Ascending aorta (tissue), 2 donors: ENCODE data around the gene ARID1B. TPM values are rescaled to one million over a fixed set of nuclear protein-coding genes. Genes with fewer than 3 reads are reported as not detected.

Experiments
- DNase-seq, 2 donors: peaks; one replicate each; pipeline ENCODE4 v3.0.0-alpha.2; 2019; ENCODE audit warnings: low spot score in 2 of 2
- H3K27ac ChIP-seq, 2 donors: fragments of 200-600 bp; sonication (generic); one replicate each; pipeline ENCODE4 v1.5.1; 2016 to 2017; ENCODE audit warnings: mild to moderate bottlenecking in 1 of 2
- H3K27me3 ChIP-seq: fragments of 200-600 bp; sonication (generic); one replicate; pipeline ENCODE4 v1.5.1; 2017
- H3K36me3 ChIP-seq, 2 donors: fragments of 200-600 bp; sonication (generic); one replicate each; pipeline ENCODE4 v1.5.1; 2016
- H3K4me1 ChIP-seq, 2 donors: fragments of 200-600 bp; sonication (generic); one replicate each; pipeline ENCODE4 v1.5.1; 2016 to 2017; ENCODE audit warnings: mild to moderate bottlenecking in 1 of 2
- H3K4me3 ChIP-seq, 2 donors: fragments of 200-600 bp; sonication (generic); one replicate each; pipeline ENCODE4 v1.5.1; 2016 to 2017; ENCODE audit warnings: mild to moderate bottlenecking in 1 of 2
- H3K9me3 ChIP-seq, 2 donors: fragments of 200-600 bp; sonication (generic); one replicate each; pipeline ENCODE4 v1.5.1; 2016
- intact Hi-C: fragments of 100-400 bp; cut with DNase I; formaldehyde crosslinking; loops from one replicate; pipeline ENCODE4 v1.15.1; 2023
- total RNA-seq: library from RNA; depleted of rRNA; stranded (reverse); fragments of >200 nt; gene quantifications from one replicate; pipeline ENCODE4 v1.1.0, GENCODE V29; 2016
- TF ChIP-seq, protein P1 (sequence below), 3 experiments: fragments of 200-600 bp in 2 of 3; fragments of 450-650 bp in 1 of 3; sonication (generic) in 2 of 3; IDR thresholded peaks; one replicate each; pipeline ENCODE4 v1.5.1; 2016 to 2019; ENCODE audit warnings: antibody characterized with exemption in 3 of 3, mild to moderate bottlenecking in 1 of 3, moderate library complexity in 1 of 3

The ARID1B gene
- total RNA-seq, 1 donor from 2014 or later, result 97.9 TPM

DNA sequence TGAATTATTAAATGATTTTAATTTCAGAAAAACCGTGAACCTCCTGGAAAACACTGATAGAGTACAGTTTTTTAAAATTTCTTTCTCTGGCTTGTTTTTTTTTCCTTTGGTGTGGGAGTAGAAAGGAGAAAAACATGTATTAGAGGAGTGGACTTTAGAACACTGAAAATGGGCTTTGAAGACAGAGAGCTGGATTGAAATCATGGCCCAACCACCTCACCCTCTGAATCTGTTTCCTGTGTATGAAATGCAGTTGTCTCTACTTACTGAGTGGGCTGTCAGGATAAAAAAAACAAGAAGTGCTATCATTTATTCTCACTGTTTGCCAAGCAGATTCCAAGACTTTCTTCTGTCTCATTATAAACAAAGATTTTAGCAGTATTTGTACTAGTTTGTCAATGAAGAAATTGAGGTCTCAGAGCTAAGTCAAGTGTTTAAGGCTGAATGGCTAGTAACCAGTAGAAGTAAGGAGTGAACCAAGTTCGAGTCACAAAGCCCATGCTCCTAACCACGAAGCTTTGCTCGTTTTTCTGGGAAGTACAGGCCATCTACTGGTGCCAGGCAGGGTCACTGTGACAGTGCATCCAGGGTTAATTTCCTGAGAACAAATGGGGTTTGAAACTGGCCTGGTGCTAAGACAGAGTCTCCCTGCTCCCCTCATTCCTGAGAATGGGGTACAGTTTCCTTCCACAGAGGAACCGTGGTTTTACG, 289.8 kb downstream of the ARID1B start:
- H3K4me1 ChIP-seq, result peaks cover 0 to 9% of the 10 kb centered on the region in 2 donors
- TF ChIP-seq, protein P1, sequence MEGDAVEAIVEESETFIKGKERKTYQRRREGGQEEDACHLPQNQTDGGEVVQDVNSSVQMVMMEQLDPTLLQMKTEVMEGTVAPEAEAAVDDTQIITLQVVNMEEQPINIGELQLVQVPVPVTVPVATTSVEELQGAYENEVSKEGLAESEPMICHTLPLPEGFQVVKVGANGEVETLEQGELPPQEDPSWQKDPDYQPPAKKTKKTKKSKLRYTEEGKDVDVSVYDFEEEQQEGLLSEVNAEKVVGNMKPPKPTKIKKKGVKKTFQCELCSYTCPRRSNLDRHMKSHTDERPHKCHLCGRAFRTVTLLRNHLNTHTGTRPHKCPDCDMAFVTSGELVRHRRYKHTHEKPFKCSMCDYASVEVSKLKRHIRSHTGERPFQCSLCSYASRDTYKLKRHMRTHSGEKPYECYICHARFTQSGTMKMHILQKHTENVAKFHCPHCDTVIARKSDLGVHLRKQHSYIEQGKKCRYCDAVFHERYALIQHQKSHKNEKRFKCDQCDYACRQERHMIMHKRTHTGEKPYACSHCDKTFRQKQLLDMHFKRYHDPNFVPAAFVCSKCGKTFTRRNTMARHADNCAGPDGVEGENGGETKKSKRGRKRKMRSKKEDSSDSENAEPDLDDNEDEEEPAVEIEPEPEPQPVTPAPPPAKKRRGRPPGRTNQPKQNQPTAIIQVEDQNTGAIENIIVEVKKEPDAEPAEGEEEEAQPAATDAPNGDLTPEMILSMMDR (IDR thresholded peaks at IDR 0.05), result no peak
- intact Hi-C loops, result no loop called here
- no peaks in the 10 kb centered on the region for H3K27me3 ChIP-seq
- H3K27ac ChIP-seq, result no peak overlapping the region
- H3K4me3 ChIP-seq, result no peak overlapping the region
- H3K36me3 ChIP-seq, result no peaks in the 10 kb centered on the region
- DNase-seq, result no peak
- H3K9me3 ChIP-seq, result no peaks in the 10 kb centered on the region

DNA sequence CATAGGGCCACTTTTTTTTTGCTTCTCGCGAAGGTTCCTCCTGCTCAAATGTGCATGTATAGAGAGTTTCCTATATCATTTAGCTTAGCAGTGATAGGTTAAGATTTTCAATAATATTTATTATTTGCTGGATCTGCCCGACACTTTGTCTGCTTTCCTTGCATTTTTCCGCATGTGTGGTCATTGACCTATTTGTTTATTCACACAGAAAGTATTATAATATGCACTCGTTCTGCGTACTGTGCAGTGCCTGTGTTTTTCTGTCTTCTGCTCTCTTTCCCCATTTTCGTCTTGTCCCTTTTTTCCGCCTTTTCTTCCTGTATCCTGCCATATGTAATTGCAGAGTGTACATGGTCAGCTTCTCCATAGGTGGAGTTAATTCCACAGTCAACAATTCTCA, 290.3 kb downstream of the ARID1B start:
- DNase-seq, result no peak
- Histone ChIP-seq H3K9me3 (no peaks in the 10 kb centered on the region), H3K36me3 (no peaks in the 10 kb centered on the region), H3K27me3 (no peaks in the 10 kb centered on the region), H3K4me1 (peaks cover 0 to 9% of the 10 kb centered on the region in 2 donors), H3K4me3 (no peak overlapping the region), H3K27ac (no peak overlapping the region)
- intact Hi-C loops, result no loop called here
- TF ChIP-seq, protein P1 (IDR thresholded peaks at IDR 0.05), result no peak

DNA sequence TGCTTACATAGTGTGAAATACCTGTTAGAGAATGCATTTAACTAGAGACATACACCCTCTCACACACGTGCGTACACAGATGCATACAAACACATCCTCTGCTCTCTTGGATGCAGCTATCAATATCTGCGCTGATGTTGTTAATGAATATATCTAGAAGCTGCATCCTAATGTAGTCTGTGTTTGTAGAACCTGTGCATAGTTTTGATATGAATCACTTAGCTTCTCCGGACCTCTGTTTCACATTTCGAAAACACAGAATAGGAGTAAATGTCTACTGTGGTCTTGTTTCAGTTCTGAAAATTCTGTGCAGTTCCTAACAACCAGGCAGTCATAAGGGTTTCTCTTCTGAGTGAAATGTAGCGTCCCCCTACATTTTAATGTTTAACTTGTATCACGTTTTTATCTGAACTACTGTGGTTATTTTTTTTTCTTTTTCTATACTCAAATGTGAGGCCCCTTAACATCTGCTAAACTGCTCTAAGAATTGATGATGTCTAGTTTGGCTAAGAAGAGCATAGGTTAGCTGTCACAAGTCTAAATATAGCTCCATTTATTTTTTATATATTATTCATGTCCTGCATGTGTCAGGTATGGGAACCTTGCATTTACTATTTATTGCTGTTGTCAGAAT, 291.6 kb downstream of the ARID1B start:
- intact Hi-C loops, result no loop called here
- no peak overlapping the region for H3K4me3 ChIP-seq
- H3K9me3 ChIP-seq, result no peaks in the 10 kb centered on the region
- no peak for DNase-seq
- no peaks in the 10 kb centered on the region for H3K27me3 ChIP-seq
- H3K4me1 ChIP-seq, result peaks cover 0 to 9% of the 10 kb centered on the region in 2 donors
- TF ChIP-seq, protein P1 (IDR thresholded peaks at IDR 0.05), result no peak
- H3K36me3 ChIP-seq, result no peaks in the 10 kb centered on the region
- H3K27ac ChIP-seq, result no peak overlapping the region

DNA sequence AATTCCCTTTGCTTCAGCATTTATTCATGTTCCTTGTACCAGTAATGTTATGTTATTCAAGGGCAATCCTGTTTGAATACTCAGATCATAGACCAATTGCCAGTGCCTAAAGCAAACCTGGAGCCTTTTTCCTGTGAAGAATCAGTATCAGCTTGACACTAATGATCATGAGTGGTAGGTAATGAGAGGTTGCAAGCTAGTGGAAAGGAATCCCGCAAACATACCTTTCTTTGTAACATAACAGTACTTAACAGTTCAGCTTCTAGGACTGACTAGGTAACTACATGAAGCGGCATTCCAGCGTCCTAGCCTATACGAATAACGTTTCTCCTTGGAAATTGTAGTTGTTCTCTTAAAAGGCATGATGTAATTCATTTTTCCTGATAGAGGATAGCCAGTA, 292.4 kb downstream of the ARID1B start:
- no peak overlapping the region for H3K27ac ChIP-seq
- no peaks in the 10 kb centered on the region for H3K36me3 ChIP-seq
- intact Hi-C loops, result no loop called here
- H3K4me1 ChIP-seq, result peaks cover 0 to 9% of the 10 kb centered on the region in 2 donors
- no peaks in the 10 kb centered on the region for H3K27me3 ChIP-seq
- TF ChIP-seq, protein P1 (IDR thresholded peaks at IDR 0.05), result no peak
- no peak for DNase-seq
- H3K9me3 ChIP-seq, result no peaks in the 10 kb centered on the region
- H3K4me3 ChIP-seq, result no peak overlapping the region

DNA sequence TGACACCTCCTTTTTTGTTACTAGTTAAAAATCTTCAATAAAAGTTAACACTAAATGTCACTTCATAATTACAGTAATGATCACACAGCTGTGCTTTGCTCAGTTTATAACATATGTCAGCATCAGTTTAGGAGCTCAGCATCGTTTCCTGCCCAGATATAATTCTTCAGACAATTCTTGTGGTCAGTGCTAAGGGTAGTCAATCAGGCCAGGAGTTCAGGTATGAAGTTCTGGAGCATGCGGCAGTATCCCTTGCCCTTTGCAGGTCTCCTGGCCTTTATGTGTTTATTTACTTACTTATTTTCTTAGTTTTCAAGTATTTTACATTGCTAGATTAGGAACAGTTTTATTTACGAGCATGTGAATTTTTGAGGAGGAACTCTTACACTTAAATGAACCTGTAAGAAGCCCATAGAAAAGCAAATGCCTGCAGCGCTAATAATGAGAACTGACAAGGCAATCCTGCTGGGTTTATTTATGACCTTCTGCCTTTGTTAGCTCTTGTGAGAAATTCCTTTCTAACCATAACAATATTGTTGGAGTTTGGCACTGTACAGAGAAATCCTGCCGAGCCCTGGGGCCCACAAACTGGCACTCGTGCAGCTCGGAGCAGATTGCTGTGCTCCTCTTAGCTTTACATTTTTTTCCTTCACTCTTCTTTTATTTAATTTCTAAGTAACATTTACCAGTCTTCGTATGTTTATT, 293.4 kb downstream of the ARID1B start:
- Histone ChIP-seq H3K36me3 (no peaks in the 10 kb centered on the region), H3K4me3 (no peak overlapping the region)

More for the DNA sequence above, 293.4 kb downstream of the ARID1B start:
- Histone ChIP-seq H3K27ac (no peak overlapping the region), H3K4me1 (peaks cover 0 to 13% of the 10 kb centered on the region in 2 donors), H3K27me3 (no peaks in the 10 kb centered on the region), H3K9me3 (no peaks in the 10 kb centered on the region)
- TF ChIP-seq, protein P1 (IDR thresholded peaks at IDR 0.05), result no peak
- intact Hi-C loops, result no loop called here
- DNase-seq, result no peak
